ENCODE results near the gene AIFM3. TPM values are rescaled to one million over a fixed set of nuclear protein-coding genes. Genes with fewer than 3 reads are reported as not detected.
"Not testable (repeated sequence)": the region's sequence is repeated elsewhere in the genome, so short reads cannot be mapped to it uniquely, and the experiment has no call there.

Gene AIFM3
- total RNA-seq = 0.52 TPM
- long read RNA-seq = 0 reads

DNA sequence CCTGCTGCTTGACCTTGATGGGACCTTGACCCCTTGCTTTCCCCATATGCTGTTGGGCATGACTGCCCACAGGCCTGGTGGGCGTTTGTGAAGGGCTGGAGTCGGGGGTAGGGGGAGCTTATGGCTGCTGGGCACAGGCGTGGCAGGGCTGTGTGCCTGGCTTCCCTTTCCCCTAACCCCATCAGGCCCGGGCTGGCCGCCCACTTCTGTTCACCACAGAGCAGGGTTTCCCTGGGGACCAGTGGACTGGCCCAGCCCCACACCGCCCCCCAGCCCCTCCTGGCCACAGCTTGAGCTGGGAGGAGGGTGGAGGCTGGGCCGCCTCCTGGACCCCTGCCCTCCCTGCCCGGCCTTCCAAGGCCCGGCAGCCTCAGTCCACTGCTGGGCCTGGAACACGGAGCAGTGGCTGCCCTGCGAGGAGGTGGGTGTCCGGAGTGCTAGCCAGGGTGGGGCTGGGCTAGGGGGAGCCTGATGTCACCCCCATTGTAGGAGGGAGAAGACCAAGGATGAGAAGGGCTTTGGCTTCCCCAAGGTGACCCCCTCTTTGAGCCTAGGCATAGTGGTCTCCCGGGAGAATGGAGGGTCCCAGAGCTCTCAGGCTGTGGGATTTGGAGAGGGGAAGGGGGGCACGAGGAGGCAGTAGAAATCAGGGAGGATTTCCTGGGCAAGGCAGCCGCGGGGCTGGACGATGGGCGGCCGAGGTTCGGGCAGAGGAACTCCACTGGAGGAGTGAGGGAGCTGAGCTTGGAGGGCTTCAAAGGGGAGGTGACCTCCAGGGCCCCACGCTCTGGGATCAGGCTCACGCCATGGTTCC lies at the start of gene AIFM3:
Gene AIFM3 (plus strand): TSS at position 373 of the 814 bp plus-strand sequence. CDS start 690 bp downstream, outside the sequence.
- intact Hi-C loops (cut with micrococcal nuclease) = no loop called here
- DNase-seq = no peak
- no peak for ATAC-seq

GRCh38 chr22:20918663-20919218 lies 48.3 kb upstream of the AIFM3 start:
- DNase-seq = no peak
- no peak for ATAC-seq
- intact Hi-C loops (cut with micrococcal nuclease) = loop anchor here (10.0 kb wide), 1 partner anchor 66 kb away; the partner anchor contains the start of gene LZTR1

GRCh38 chr22:20919718-20920117 lies 47.3 kb upstream of the AIFM3 start:
- DNase-seq (no peak), ATAC-seq (no peak)
- intact Hi-C loops (cut with micrococcal nuclease) = loop anchor here (10.0 kb wide), 1 partner anchor 65 kb away; the partner anchor contains the start of gene LZTR1

GRCh38 chr22:20920881-20921203 lies 46.2 kb upstream of the AIFM3 start:
- intact Hi-C loops (cut with micrococcal nuclease) = no loop called here
- no peak for ATAC-seq
- no peak for DNase-seq

- intact Hi-C loops (cut with micrococcal nuclease) = no loop called here
- no peak for ATAC-seq
- no peak for DNase-seq
These were observed 44.8 kb upstream of the AIFM3 start for GRCh38 chr22:20922141-20922751.

DNA sequence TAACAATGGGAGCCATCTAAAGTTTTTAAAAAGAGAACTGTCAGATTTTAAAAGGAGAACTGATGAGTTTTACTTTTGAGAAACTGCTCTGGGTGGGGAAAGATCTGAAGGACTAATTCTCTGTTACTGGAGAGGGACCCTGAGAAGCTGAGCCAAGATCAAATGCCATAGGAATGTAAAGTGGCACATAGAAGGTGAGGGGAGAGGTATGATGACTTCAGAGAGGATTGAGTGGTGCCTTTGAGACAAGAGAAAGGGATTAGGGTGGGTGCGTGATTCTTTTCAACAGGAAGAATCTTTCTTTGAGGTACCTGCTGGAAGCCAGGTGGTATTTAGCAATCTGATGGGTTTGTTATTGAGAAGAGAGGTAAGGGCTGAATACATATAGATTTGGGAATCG lies 40.8 kb upstream of the AIFM3 start:
- ATAC-seq (no peak), DNase-seq (no peak)
- intact Hi-C loops (cut with micrococcal nuclease) = no loop called here

- ATAC-seq = no peak
- intact Hi-C loops (cut with micrococcal nuclease) = no loop called here
- no peak for DNase-seq
These were observed 39.0 kb upstream of the AIFM3 start for GRCh38 chr22:20927940-20928572.

GRCh38 chr22:20928573-20928967 lies 38.5 kb upstream of the AIFM3 start:
- intact Hi-C loops (cut with micrococcal nuclease) = no loop called here
- ATAC-seq (no peak), DNase-seq (no peak)

DNA sequence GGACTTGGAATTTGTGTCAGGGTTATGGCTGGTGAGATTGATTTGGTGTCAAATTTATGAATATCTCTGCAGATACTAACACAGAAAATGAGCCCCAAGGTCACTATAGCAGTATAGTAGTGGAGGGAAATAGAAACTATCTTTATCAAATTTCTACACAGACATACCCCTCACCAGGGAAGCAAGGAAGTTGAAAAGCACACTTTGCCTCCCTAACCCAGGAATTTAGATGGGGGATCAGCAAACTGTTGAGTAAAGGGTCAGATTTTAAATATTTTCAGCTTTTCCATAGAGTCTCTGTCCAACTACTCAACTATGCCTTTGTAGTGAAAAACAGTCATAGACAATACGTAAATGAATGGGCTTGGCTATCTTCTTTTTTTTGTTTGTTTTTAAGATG lies 37.1 kb upstream of the AIFM3 start:
- no peak for ATAC-seq

GRCh38 chr22:20930435-20930834 lies 36.6 kb upstream of the AIFM3 start:
- intact Hi-C loops (cut with micrococcal nuclease); DNase-seq; ATAC-seq: not testable (repeated sequence)

More for the DNA sequence above, 37.1 kb upstream of the AIFM3 start:
- intact Hi-C loops (cut with micrococcal nuclease) = no loop called here
- DNase-seq = no peak

- DNase-seq = no peak
- intact Hi-C loops (cut with micrococcal nuclease) = no loop called here
- no peak for ATAC-seq
These were observed 35.9 kb upstream of the AIFM3 start for GRCh38 chr22:20931126-20931654.

GRCh38 chr22:20933910-20934309 lies 33.1 kb upstream of the AIFM3 start:
- intact Hi-C loops (cut with micrococcal nuclease) = no loop called here
- ATAC-seq = no peak

GRCh38 chr22:20935049-20935448 lies 32.0 kb upstream of the AIFM3 start:
- ATAC-seq; DNase-seq; intact Hi-C loops (cut with micrococcal nuclease): not testable (repeated sequence)

More at GRCh38 chr22:20933910-20934309, 33.1 kb upstream of the AIFM3 start:
- no peak for DNase-seq

GRCh38 chr22:20935780-20936539 lies 31.1 kb upstream of the AIFM3 start:
- intact Hi-C loops (cut with micrococcal nuclease); DNase-seq; ATAC-seq: not testable (repeated sequence)

GRCh38 chr22:20937031-20937793 lies 29.8 kb upstream of the AIFM3 start:
- DNase-seq = no peak
- intact Hi-C loops (cut with micrococcal nuclease) = no loop called here
- ATAC-seq = peak; percentile 61

DNA sequence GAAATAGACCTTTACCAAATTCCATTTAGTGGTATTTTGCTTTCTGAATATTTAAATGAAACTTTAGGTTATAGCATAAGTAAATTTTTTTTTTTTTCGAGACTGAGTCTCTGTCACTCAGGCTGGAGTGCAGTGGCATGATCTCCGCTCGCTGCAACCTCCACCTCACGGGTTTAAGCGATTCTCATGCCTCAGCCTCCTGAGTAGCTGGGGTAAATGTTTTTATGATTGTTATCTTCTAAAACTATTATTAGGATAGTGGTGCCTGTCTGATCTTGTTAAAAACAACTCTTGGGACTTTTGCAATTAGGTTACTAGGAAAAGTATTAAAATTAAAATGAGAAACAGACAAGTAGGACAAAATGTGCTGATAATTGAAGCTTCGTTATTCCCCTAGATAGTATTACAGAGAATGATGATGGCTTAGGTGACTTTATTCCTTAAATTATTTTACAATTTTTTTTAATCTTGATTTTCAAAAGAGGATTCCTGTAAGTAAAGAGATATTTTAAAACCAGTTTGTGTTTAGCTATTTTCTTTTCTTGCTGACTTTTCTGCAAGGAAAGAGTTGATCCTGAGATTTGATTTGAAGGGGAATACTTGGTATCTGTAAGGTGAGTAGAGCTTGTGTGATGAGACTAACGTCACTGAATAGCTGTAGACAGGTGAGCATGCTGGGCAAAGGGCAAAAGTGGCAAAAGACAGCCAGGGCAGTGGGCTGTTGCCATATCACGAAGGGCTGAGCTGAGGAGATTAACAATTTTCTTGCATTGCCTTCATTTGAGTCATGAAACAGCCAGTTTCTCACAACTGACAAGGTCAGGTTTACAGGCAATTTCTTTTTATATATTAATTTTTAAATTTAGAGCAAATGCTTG lies 29.0 kb upstream of the AIFM3 start:
- no peak for ATAC-seq
- no peak for DNase-seq
- intact Hi-C loops (cut with micrococcal nuclease) = no loop called here

All from left ventricle myocardium superior (tissue), 1 donor.